Smooth muscle cell (in vitro differentiated cells): ENCODE results near the gene ABCC1. TPM values are rescaled to one million over a fixed set of nuclear protein-coding genes. Genes with fewer than 3 reads are reported as not detected.

Experiments used
- DNase-seq: peaks from one replicate; lab custom pipeline; 2025; ENCODE audit not compliant: unreplicated experiment; lab: John Stamatoyannopoulos, UW
- H2AFZ ChIP-seq: fragments of 200-600 bp; sonication (generic); 2 replicates; pipeline ENCODE4 v1.6.0; 2016; ENCODE audit warnings: antibody characterized with exemption, low read depth, mild to moderate bottlenecking
- H3F3A ChIP-seq: fragments of 200-600 bp; sonication (generic); 2 replicates; pipeline ENCODE4 v1.6.0; 2017; ENCODE audit warnings: antibody characterized with exemption, low read depth
- H3K27ac ChIP-seq: fragments of 200-600 bp; sonication (generic); 2 replicates; pipeline ENCODE4 v1.5.1; 2016; ENCODE audit warnings: low read depth, mild to moderate bottlenecking
- H3K27me3 ChIP-seq: fragments of 200-600 bp; sonication (generic); 2 replicates; pipeline ENCODE4 v1.6.1; 2016; ENCODE audit warnings: low read depth, mild to moderate bottlenecking
- H3K36me3 ChIP-seq: fragments of 200-600 bp; sonication (generic); 2 replicates; pipeline ENCODE4 v1.5.1; 2016; ENCODE audit warnings: low read depth
- H3K4me1 ChIP-seq: fragments of 200-600 bp; sonication (generic); 2 replicates; pipeline ENCODE4 v1.5.1; 2016; ENCODE audit warnings: low read depth
- H3K4me2 ChIP-seq: fragments of 200-600 bp; sonication (generic); 2 replicates; pipeline ENCODE4 v1.6.0; 2016; ENCODE audit warnings: mild to moderate bottlenecking
- H3K4me3 ChIP-seq: fragments of 200-600 bp; sonication (generic); 2 replicates; pipeline ENCODE4 v1.5.1; 2016; ENCODE audit warnings: mild to moderate bottlenecking
- H3K79me2 ChIP-seq: fragments of 200-600 bp; sonication (generic); 2 replicates; pipeline ENCODE4 v1.6.0; 2016; ENCODE audit warnings: low read depth, mild to moderate bottlenecking
- H3K9ac ChIP-seq: fragments of 200-600 bp; sonication (generic); 2 replicates; pipeline ENCODE4 v1.6.0; 2016; ENCODE audit warnings: low read depth
- H3K9me3 ChIP-seq: fragments of 200-600 bp; sonication (generic); replicated peaks from 2 replicates; pipeline ENCODE4 v1.5.1; 2016; ENCODE audit warnings: low read depth
- H4K20me1 ChIP-seq: fragments of 200-600 bp; sonication (generic); 2 replicates; pipeline ENCODE4 v1.6.0; 2016; ENCODE audit warnings: low read depth
- CTCF ChIP-seq: fragments of 200-600 bp; sonication (generic); IDR thresholded peaks from 2 replicates; pipeline ENCODE4 v1.5.1; 2017; ENCODE audit warnings: borderline replicate concordance, mild to moderate bottlenecking, antibody characterized with exemption; ENCODE audit not compliant: insufficient read depth, poor library complexity, severe bottlenecking
- WGBS: methylation state at CpG from one replicate; pipeline ENCODE4 v1.1.7; 2016; ENCODE audit warnings: low lambda C conversion rate; 5-methylcytosine and 5-hydroxymethylcytosine counted together
- polyA plus RNA-seq: library from polyadenylated mRNA; unstranded; fragments of >200 nt; fragmentation: Nextera tagmentation; extraction: Ambion mirVana; gene quantifications from 2 replicates; pipeline ENCODE4 v1.2.1, GENCODE V29; 2016
- total RNA-seq: library from RNA; depleted of rRNA; stranded (reverse); fragments of >200 nt; gene quantifications from 2 replicates; pipeline ENCODE4 v1.2.3, GENCODE V29; 2014

ABCC1 gene
- total and polyA plus RNA-seq, 2 experiments from 2014 or later = 10.2 to 22.7 TPM

DNA sequence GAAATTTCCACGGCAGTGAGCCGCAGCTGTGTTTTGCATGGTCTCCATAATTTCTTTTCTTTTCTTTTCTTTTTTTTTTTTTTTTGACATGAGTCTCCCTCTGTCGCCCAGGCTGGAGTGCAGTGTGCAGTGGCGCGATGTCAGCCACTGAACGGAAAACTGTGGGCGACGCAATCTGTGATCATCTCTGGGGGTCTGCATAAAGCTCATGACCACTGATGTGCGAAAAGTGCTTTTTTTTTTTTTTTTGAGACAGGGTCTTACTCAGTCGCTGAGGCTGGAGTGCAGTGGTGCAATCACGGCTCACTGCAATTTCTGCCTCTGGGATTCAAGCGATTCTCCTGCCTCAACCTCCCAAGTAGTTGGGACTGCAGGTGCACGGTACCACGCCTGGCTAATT lies 156.2 kb downstream of the ABCC1 start:
- Histone ChIP-seq H3K4me1 (no peaks in the 10 kb centered on the region), H3K4me2 (no peak overlapping the region), H3K9ac (no peak overlapping the region), H3K79me2 (no peaks in the 10 kb centered on the region), H3K36me3 (no peaks in the 10 kb centered on the region), H2AFZ (no peak overlapping the region), H3K27ac (no peak overlapping the region), H3K4me3 (no peak overlapping the region), H4K20me1 (no peaks in the 10 kb centered on the region), H3K27me3 (no peaks in the 10 kb centered on the region), H3K9me3 (no peaks in the 10 kb centered on the region), H3F3A (no peaks in the 10 kb centered on the region)
- no peak for DNase-seq
- TF ChIP-seq CTCF = no peak
- 95% methylated on average over 11 of the region's 14 CpGs for WGBS

DNA sequence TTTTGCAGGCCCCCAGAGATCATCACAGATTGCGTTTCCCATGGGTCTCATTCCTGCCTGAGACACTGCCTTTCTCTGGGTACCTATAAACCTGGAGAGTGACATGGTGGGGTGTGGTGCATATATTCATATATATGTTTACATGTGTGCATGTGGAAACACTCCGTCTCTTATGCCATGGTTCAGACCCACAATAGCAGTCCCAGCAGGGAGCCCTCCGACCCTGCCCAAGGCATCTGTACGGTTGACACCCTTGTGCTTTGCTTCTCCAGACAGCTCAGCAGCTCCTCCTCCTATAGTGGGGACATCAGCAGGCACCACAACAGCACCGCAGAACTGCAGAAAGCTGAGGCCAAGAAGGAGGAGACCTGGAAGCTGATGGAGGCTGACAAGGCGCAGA lies 157.1 kb downstream of the ABCC1 start:
- Histone ChIP-seq H2AFZ (no peak overlapping the region), H3K4me1 (no peaks in the 10 kb centered on the region), H3K4me2 (no peak overlapping the region), H3F3A (no peaks in the 10 kb centered on the region), H3K9ac (no peak overlapping the region), H3K27ac (no peak overlapping the region), H4K20me1 (no peaks in the 10 kb centered on the region), H3K9me3 (no peaks in the 10 kb centered on the region), H3K27me3 (no peaks in the 10 kb centered on the region), H3K36me3 (no peaks in the 10 kb centered on the region), H3K79me2 (no peaks in the 10 kb centered on the region), H3K4me3 (no peak overlapping the region)
- WGBS = 98% methylated on average over 6 of the region's 6 CpGs
- TF ChIP-seq CTCF = no peak
- no peak for DNase-seq

- Histone ChIP-seq H3K4me1 (no peaks in the 10 kb centered on the region), H3K27me3 (no peaks in the 10 kb centered on the region), H3K4me3 (no peak overlapping the region), H3K9ac (no peak overlapping the region), H3K9me3 (no peaks in the 10 kb centered on the region), H3K27ac (no peak overlapping the region), H4K20me1 (no peaks in the 10 kb centered on the region), H3K36me3 (no peaks in the 10 kb centered on the region), H3K79me2 (no peaks in the 10 kb centered on the region), H2AFZ (no peak overlapping the region), H3K4me2 (no peak overlapping the region), H3F3A (no peaks in the 10 kb centered on the region)
- DNase-seq = no peak
- no peak for TF ChIP-seq CTCF
- WGBS = 92% methylated on average over 6 of the region's 6 CpGs
These were observed 158.4 kb downstream of the ABCC1 start for GRCh38 chr16:16107839-16108238.

DNA sequence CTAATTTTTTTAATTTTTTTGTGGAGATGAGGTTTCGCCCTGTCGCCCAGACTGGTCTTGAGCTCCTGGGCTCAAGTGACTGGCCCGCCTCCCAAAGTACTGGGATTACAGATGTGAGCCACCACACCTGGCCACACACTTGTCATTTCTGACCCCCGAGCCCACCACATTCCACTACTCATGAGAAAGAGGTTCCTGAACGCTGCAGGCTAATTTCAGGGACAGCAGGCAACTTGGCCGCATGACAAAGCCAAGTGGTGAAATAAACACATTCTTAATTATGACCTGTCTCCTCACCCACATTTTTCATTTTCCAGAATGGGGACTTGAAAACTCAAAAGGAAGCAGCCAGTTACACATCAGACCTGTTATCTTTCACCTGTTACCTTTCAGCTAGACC lies 159.3 kb downstream of the ABCC1 start:
- H3K79me2 ChIP-seq = no peaks in the 10 kb centered on the region
- H4K20me1 ChIP-seq = no peaks in the 10 kb centered on the region
- H3K27ac ChIP-seq = no peak overlapping the region
- H3K9me3 ChIP-seq = no peaks in the 10 kb centered on the region
- WGBS = 97% methylated on average over 6 of the region's 6 CpGs
- no peak overlapping the region for H3K4me2 ChIP-seq
- no peak overlapping the region for H3K4me3 ChIP-seq
- H3K9ac ChIP-seq = no peak overlapping the region
- H3K36me3 ChIP-seq = no peaks in the 10 kb centered on the region
- no peaks in the 10 kb centered on the region for H3K27me3 ChIP-seq
- TF ChIP-seq CTCF = no peak
- no peaks in the 10 kb centered on the region for H3K4me1 ChIP-seq
- H2AFZ ChIP-seq = no peak overlapping the region
- no peak for DNase-seq
- H3F3A ChIP-seq = no peaks in the 10 kb centered on the region
